Measurements from ENCODE around the gene STARD13. TPM values are rescaled to one million over a fixed set of nuclear protein-coding genes. Genes with fewer than 3 reads are reported as not detected.

Gene STARD13
- total RNA-seq, 1 experiment from 2014 or later: 4.1 TPM

DNA sequence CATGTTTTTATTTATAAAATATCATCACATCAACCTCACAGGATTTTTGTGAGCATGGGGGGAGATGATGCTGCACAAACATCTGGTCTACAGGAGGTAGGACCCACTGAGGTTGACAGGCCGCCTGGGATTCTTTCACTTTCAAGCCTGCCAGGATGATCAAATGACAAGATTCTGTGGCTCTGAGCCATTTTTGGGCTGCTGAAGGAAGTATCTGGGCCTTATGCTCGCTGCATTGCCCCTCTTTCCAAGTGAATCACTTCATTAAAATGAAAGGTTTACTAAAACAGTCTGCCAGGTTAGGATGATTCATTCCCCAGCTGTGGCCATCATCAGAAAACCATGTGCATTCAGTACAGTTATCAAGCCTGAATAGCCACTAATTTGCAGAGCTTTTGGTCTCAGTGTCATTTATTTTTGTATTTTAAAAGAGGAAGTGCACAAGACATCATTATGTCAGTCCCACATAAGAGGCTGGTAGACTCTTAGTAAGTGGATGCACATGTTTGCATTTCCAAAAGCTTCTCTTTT, 34.4 kb downstream of the STARD13 start:
- TF ChIP-seq ZNF274 (IDR thresholded peaks at IDR 0.05; ENCODE audit: low read depth, low read length) (no peak), FOSL1 (IDR thresholded peaks at IDR 0.05; ENCODE audit: low read depth) (peak; percentile 61), CBX3 (IDR thresholded peaks at IDR 0.05; ENCODE audit: low read depth) (peak; percentile 41; the same call in 1 of the 2 replicates), CEBPB (IDR thresholded peaks at IDR 0.05; ENCODE audit: low read depth) (no peak), JUND (IDR thresholded peaks at IDR 0.05) (peak; percentile 58), SRF (IDR thresholded peaks at IDR 0.05; ENCODE audit: low read depth) (no peak; the same call in 1 of the 2 replicates), ZFX (IDR thresholded peaks at IDR 0.05) (no peak), SIN3A (IDR thresholded peaks at IDR 0.05; ENCODE audit: low read depth) (0 out of 2 replicates have a peak, but pooled peaks have one; percentile 44), EZH2 (IDR thresholded peaks at IDR 0.05) (no peak), EGR1 (IDR thresholded peaks at IDR 0.05; ENCODE audit: low read depth) (no peak), TCF7L2 (IDR thresholded peaks at IDR 0.05; ENCODE audit: borderline replicate concordance, extremely low read depth, insufficient read depth, insufficient read length) (no peak), SP1 (IDR thresholded peaks at IDR 0.05; ENCODE audit: low read depth) (peak; percentile 39; the same call in 1 of the 2 replicates), POLR2AphosphoS5 (IDR thresholded peaks at IDR 0.05; ENCODE audit: low read depth, low read length) (no peak), RAD21 (IDR thresholded peaks at IDR 0.05; ENCODE audit: low read depth) (no peak)
- TF ChIP-seq, protein P1, sequence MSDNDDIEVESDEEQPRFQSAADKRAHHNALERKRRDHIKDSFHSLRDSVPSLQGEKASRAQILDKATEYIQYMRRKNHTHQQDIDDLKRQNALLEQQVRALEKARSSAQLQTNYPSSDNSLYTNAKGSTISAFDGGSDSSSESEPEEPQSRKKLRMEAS (IDR thresholded peaks at IDR 0.05): peak; percentile 59; the same call in 1 of the 2 replicates
- TF ChIP-seq, protein P2, sequence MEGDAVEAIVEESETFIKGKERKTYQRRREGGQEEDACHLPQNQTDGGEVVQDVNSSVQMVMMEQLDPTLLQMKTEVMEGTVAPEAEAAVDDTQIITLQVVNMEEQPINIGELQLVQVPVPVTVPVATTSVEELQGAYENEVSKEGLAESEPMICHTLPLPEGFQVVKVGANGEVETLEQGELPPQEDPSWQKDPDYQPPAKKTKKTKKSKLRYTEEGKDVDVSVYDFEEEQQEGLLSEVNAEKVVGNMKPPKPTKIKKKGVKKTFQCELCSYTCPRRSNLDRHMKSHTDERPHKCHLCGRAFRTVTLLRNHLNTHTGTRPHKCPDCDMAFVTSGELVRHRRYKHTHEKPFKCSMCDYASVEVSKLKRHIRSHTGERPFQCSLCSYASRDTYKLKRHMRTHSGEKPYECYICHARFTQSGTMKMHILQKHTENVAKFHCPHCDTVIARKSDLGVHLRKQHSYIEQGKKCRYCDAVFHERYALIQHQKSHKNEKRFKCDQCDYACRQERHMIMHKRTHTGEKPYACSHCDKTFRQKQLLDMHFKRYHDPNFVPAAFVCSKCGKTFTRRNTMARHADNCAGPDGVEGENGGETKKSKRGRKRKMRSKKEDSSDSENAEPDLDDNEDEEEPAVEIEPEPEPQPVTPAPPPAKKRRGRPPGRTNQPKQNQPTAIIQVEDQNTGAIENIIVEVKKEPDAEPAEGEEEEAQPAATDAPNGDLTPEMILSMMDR (IDR thresholded peaks at IDR 0.05 in 2 of 3, conservative IDR thresholded peaks at IDR 0.05 in 1 of 3; ENCODE audit: borderline replicate concordance in 1 of 3, insufficient read depth in 1 of 3, low read depth in 2 of 3, low read length in 2 of 3): no peak
- TF ChIP-seq, protein P3, sequence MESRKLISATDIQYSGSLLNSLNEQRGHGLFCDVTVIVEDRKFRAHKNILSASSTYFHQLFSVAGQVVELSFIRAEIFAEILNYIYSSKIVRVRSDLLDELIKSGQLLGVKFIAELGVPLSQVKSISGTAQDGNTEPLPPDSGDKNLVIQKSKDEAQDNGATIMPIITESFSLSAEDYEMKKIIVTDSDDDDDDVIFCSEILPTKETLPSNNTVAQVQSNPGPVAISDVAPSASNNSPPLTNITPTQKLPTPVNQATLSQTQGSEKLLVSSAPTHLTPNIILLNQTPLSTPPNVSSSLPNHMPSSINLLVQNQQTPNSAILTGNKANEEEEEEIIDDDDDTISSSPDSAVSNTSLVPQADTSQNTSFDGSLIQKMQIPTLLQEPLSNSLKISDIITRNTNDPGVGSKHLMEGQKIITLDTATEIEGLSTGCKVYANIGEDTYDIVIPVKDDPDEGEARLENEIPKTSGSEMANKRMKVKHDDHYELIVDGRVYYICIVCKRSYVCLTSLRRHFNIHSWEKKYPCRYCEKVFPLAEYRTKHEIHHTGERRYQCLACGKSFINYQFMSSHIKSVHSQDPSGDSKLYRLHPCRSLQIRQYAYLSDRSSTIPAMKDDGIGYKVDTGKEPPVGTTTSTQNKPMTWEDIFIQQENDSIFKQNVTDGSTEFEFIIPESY (IDR thresholded peaks at IDR 0.05; ENCODE audit: extremely low read depth, insufficient replicate concordance, low read length): no peak
- Histone ChIP-seq H3K9me2 (ENCODE audit: insufficient read depth) (no peaks in the 10 kb centered on the region), H3K4me2 (ENCODE audit: low read length) (peak overlapping the region; percentile 31), H3K79me2 (ENCODE audit: insufficient read depth, low read length) (no peaks in the 10 kb centered on the region), H3K27ac (ENCODE audit: low read depth, low read length) (no peak overlapping the region), H4K20me1 (ENCODE audit: insufficient read depth) (no peaks in the 10 kb centered on the region), H3K9me3 (ENCODE audit: control insufficient read depth in 1 of 2, insufficient read depth in 1 of 2, low read depth in 1 of 2, low read length in 2 of 2) (no peaks in the 10 kb centered on the region), H3K9ac (ENCODE audit: low read length) (no peak overlapping the region), H3K36me3 (ENCODE audit: control insufficient read depth in 1 of 2, insufficient read depth in 2 of 2, low read length in 2 of 2) (no peaks in the 10 kb centered on the region), H2AFZ (ENCODE audit: low read depth, low read length, poor library complexity, severe bottlenecking) (no peak overlapping the region), H3K27me3 (ENCODE audit: insufficient read depth, low read length) (no peaks in the 10 kb centered on the region), H3K4me3 (replicated peaks in 1 of 2; ENCODE audit: low read depth in 1 of 2, low read length in 2 of 2) (no peak overlapping the region), H3K4me1 (ENCODE audit: control insufficient read depth in 1 of 2, insufficient read depth in 2 of 2, low read length in 2 of 2) (peaks cover 8 to 31% of the 10 kb centered on the region in 2 experiments; a peak in 3 of 4 replicates)
- ChIA-PET POLR2A (no interaction called here), RAD21 (ENCODE audit: low non-redundant PET in 1 of 2, low total read pairs in 2 of 2, uncharacterized antibody in 2 of 2, unreplicated experiment in 2 of 2) (no interaction called here), CTCF (interaction anchor here (0.9 kb wide), 1 partner anchor 292 kb away, joined by 3 read pairs; no protein-coding TSS in a partner anchor)
- no TSS peak for BruUV-seq (replicated peaks)
- intact Hi-C loops (cut with micrococcal nuclease): no loop called here
- DNase-seq (ENCODE audit: low read depth, low spot score) (peak; percentile 31), ATAC-seq (peak; percentile 74)
